HepG2 (cell line): ENCODE measurements around the gene MCRIP2. TPM values are rescaled to one million over a fixed set of nuclear protein-coding genes. Genes with fewer than 3 reads are reported as not detected.

Experiments
- ATAC-seq: fragments of 200-7000 bp; cut with Tn5 transposase; 3 replicates; pipeline ENCODE4 v1.9.1; 2020; ENCODE audit warnings: mild to moderate bottlenecking, moderate library complexity
- BruUV-seq: library from RNA; stranded (reverse); fragments of 400-500 nt; replicated peaks from 2 replicates; lab custom pipeline; 2021; lab: Mats Ljungman, UMichigan
- CTCF ChIA-PET: fragments of 300-600 bp; formaldehyde crosslinking; extraction: SDS; loops from one replicate; lab custom pipeline; 2021; ENCODE audit warnings: low total read pairs, inconsistent platforms, low intra/inter-chr PET ratio; lab: Yijun Ruan, JAX
- POLR2A ChIA-PET: fragments of 350-600 bp; sonication (Branson Sonifier 250); formaldehyde crosslinking; loops from one replicate; lab custom pipeline; 2020; ENCODE audit warnings: antibody characterized with exemption, inconsistent platforms; lab: Yijun Ruan, JAX
- DNase-seq: peaks from one replicate; pipeline ENCODE4 v3.0.0-alpha.2; 2015; ENCODE audit warnings: low spot score
- FAIRE-seq: peaks from 3 replicates; lab custom pipeline; 2011; peaks lifted over from hg19 to GRCh38; lab: Jason Lieb, UNC
- H2AFZ ChIP-seq: one replicate; pipeline ENCODE4 v1.6.1; 2011; ENCODE audit warnings: low read length, inconsistent platforms
- H3K27ac ChIP-seq: fragments of 300-600 bp; 3 replicates; pipeline ENCODE4 v1.8.0; 2011; ENCODE audit warnings: mixed run types, mild to moderate bottlenecking, mixed read lengths, low read length, inconsistent platforms; ENCODE audit not compliant: insufficient read depth; ENCODE audit errors: extremely low read length
- H3K27me3 ChIP-seq, 2 experiments: fragments of 200-600 bp in 1 of 2; 2 replicates in 1 of 2; 3 replicates in 1 of 2; pipeline versions ENCODE4 v1.6.0 to v1.8.0; 2011; ENCODE audit warnings: low read length in 2 of 2, mild to moderate bottlenecking in 2 of 2, moderate library complexity in 2 of 2, inconsistent platforms in 1 of 2; ENCODE audit not compliant: insufficient read depth in 2 of 2, control insufficient read depth in 1 of 2
- H3K36me3 ChIP-seq, 2 experiments: fragments of 200-600 bp in 1 of 2; replicated peaks in 1 of 2; 2 replicates in 1 of 2; 3 replicates in 1 of 2; pipeline versions ENCODE4 v1.5.1 to v1.8.0; 2011; ENCODE audit warnings: low read length in 2 of 2, inconsistent platforms in 1 of 2; ENCODE audit not compliant: insufficient read depth in 2 of 2, control insufficient read depth in 1 of 2
- H3K4me1 ChIP-seq: 2 replicates; pipeline ENCODE4 v1.5.1; 2012; ENCODE audit warnings: low read length, inconsistent platforms; ENCODE audit not compliant: insufficient read depth
- H3K4me2 ChIP-seq: 2 replicates; pipeline ENCODE4 v1.6.0; 2011; ENCODE audit warnings: low read depth, low read length, inconsistent platforms
- H3K4me3 ChIP-seq, 3 experiments: fragments of 200-600 bp in 1 of 3; sonication (generic), shearing (Covaris generic) in 1 of 3; replicated peaks in 1 of 3; 2 replicates each; pipeline ENCODE4 v1.5.1; 2011 to 2016; ENCODE audit warnings: low read length in 3 of 3, inconsistent platforms in 2 of 3, low read depth in 2 of 3, mild to moderate bottlenecking in 2 of 3, control low read depth in 1 of 3, mixed read lengths in 1 of 3; ENCODE audit not compliant: insufficient read depth in 1 of 3
- H3K79me2 ChIP-seq: one replicate; pipeline ENCODE4 v1.6.1; 2011; ENCODE audit warnings: low read length, inconsistent platforms; ENCODE audit not compliant: insufficient read depth
- H3K9ac ChIP-seq: 2 replicates; pipeline ENCODE4 v1.6.0; 2011; ENCODE audit warnings: mild to moderate bottlenecking, low read depth, low read length, inconsistent platforms; ENCODE audit not compliant: insufficient read depth
- H3K9me3 ChIP-seq: 2 replicates; pipeline ENCODE4 v1.5.1; 2012; ENCODE audit warnings: mild to moderate bottlenecking, low read length
- H4K20me1 ChIP-seq: 2 replicates; pipeline ENCODE4 v1.6.0; 2011; ENCODE audit warnings: inconsistent platforms, mild to moderate bottlenecking, low read length, moderate library complexity; ENCODE audit not compliant: insufficient read depth
- AGO2 ChIP-seq: fragments of 200-400 bp; formaldehyde crosslinking; optimal IDR thresholded peaks from 2 replicates; pipeline ENCODE3; 2017; ENCODE audit warnings: mild to moderate bottlenecking, low read depth, low read length, moderate library complexity
- EP300 ChIP-seq, 3 experiments: sonication (generic) in 1 of 3; formaldehyde crosslinking in 1 of 3; IDR thresholded peaks; 2 replicates each; pipeline versions ENCODE4 v1.5.1 to v1.6.1; 2011 to 2020; ENCODE audit warnings: low read depth in 2 of 3, low read length in 2 of 3, borderline replicate concordance in 1 of 3, improper control_type of control experiment in 1 of 3, mild to moderate bottlenecking in 1 of 3, missing genetic modification reagents in 1 of 3, moderate library complexity in 1 of 3
- ETS1 ChIP-seq: sonication (generic); formaldehyde crosslinking; IDR thresholded peaks from 2 replicates; pipeline ENCODE4 v1.4.0; 2020; ENCODE audit warnings: missing genetic modification reagents
- HDAC6 ChIP-seq: fragments of 200-600 bp; sonication (generic); IDR thresholded peaks from 2 replicates; pipeline ENCODE4 v1.7.0; 2017; ENCODE audit warnings: mild to moderate bottlenecking, antibody characterized with exemption, low read length, low read depth
- HMGA1 ChIP-seq: sonication (generic); formaldehyde crosslinking; conservative IDR thresholded peaks from 2 replicates; pipeline ENCODE4 v1.4.0; 2020; ENCODE audit warnings: missing genetic modification reagents
- HNRNPL ChIP-seq: fragments of 200-400 bp; formaldehyde crosslinking; IDR thresholded peaks from 2 replicates; pipeline ENCODE4 v1.6.1; 2017; ENCODE audit warnings: mild to moderate bottlenecking, low read depth, low read length
- KAT7 ChIP-seq: IDR thresholded peaks from 2 replicates; pipeline ENCODE4 v1.6.1; 2018; ENCODE audit warnings: borderline replicate concordance, missing compliant biosample characterization
- KLF11 ChIP-seq: IDR thresholded peaks from 2 replicates; pipeline ENCODE4 v1.6.1; 2016; ENCODE audit warnings: missing compliant biosample characterization
- PPARG ChIP-seq: conservative IDR thresholded peaks from 2 replicates; pipeline ENCODE4 v1.6.1; 2016; ENCODE audit warnings: missing biosample characterization, missing genetic modification reagents
- REL ChIP-seq: sonication (generic); formaldehyde crosslinking; conservative IDR thresholded peaks from 2 replicates; pipeline ENCODE4 v1.8.0; 2022; ENCODE audit warnings: mild to moderate bottlenecking, missing genetic modification reagents, moderate library complexity
- TCF12 ChIP-seq, 2 experiments: fragments of 450-650 bp in 1 of 2; sonication (generic) in 1 of 2; formaldehyde crosslinking in 1 of 2; IDR thresholded peaks; 2 replicates each; pipeline versions ENCODE4 v1.6.1 to v1.8.0; 2017 to 2022; ENCODE audit warnings: antibody characterized with exemption in 1 of 2, mild to moderate bottlenecking in 1 of 2, missing genetic modification reagents in 1 of 2, moderate library complexity in 1 of 2
- ZBTB33 ChIP-seq: sonication (generic); formaldehyde crosslinking; IDR thresholded peaks from 2 replicates; pipeline ENCODE4 v1.4.0; 2020; ENCODE audit warnings: missing genetic modification reagents
- ZFP37 ChIP-seq: sonication (generic); formaldehyde crosslinking; IDR thresholded peaks from 2 replicates; pipeline ENCODE4 v1.4.0; 2020; ENCODE audit warnings: missing genetic modification reagents, borderline replicate concordance
- ZHX1 ChIP-seq: sonication (generic); formaldehyde crosslinking; IDR thresholded peaks from 2 replicates; pipeline ENCODE4 v1.8.1; 2022; ENCODE audit warnings: low read depth, mild to moderate bottlenecking, missing genetic modification reagents
- ZMYM3 ChIP-seq: sonication (generic); formaldehyde crosslinking; IDR thresholded peaks from 2 replicates; pipeline ENCODE4 v1.5.1; 2020; ENCODE audit warnings: mild to moderate bottlenecking, missing genetic modification reagents
- ZNF724P ChIP-seq: sonication (generic); formaldehyde crosslinking; IDR thresholded peaks from 2 replicates; pipeline ENCODE4 v1.8.0; 2022; ENCODE audit warnings: missing genetic modification reagents, borderline replicate concordance
- WGBS: methylation state at CpG from one replicate; pipeline ENCODE4 v1.1.6; 2017; ENCODE audit warnings: low lambda C conversion rate; 5-methylcytosine and 5-hydroxymethylcytosine counted together
- in situ Hi-C: cut with HindIII; loops from 2 replicates; pipeline ENCODE4 v1.10.0; 2017; ENCODE audit warnings: low pct_unique_long_range_greater_than_20kb; ENCODE audit not compliant: extremely low pct_ligation_motif_present
- intact Hi-C: fragments of 100-400 bp; cut with micrococcal nuclease; formaldehyde crosslinking; loops from one replicate; pipeline ENCODE4 v1.10.0; 2022; ENCODE audit not compliant: unreplicated experiment
- polyA plus RNA-seq, 8 experiments: library from polyadenylated mRNA; depleted of rRNA in 3 of 8; stranded (reverse) in 7 of 8; unstranded in 1 of 8; fragments of >200 nt; fragmentation: Illumina TruSeq in 4 of 8; extraction: Trizol in 4 of 8; gene quantifications; 2 replicates each; pipeline versions ENCODE4 v1.2.1 to v1.2.3, GENCODE V29; 2011 to 2016; ENCODE audit warnings: low read depth in 4 of 8, missing spikeins in 1 of 8, mixed read lengths in 1 of 8; ENCODE audit not compliant: insufficient read depth in 1 of 8
- total RNA-seq, 5 experiments: library from RNA; depleted of rRNA; stranded (reverse); fragments of >200 nt; fragmentation: Illumina TruSeq; extraction: Trizol; gene quantifications; 2 replicates each; pipeline ENCODE4 v1.2.3, GENCODE V29; 2016; ENCODE audit warnings: low read depth in 1 of 5

MCRIP2 gene
- total and polyA plus RNA-seq, 2 of the 13 experiments (the other 11 are each of a cell fraction or from before 2014, with no cell fraction given): 39.6 to 76.7 TPM

GRCh38 chr16:666572-666971 lies 24.9 kb downstream of the MCRIP2 start (continued):
- TF ChIP-seq HMGA1 (CRISPR knock-in tag) (no peak), KAT7 (no peak), TCF12 (IDR thresholded peaks at IDR 0.05) (no peak), TCF12 (CRISPR knock-in tag; IDR thresholded peaks at IDR 0.05) (no peak), ZMYM3 (no peak), KLF11 (no peak), HDAC6 (no peak), PPARG (no peak)
- TF ChIP-seq, all 625 proteins: peak for 0

GRCh38 chr16:667113-667779 lies 25.6 kb downstream of the MCRIP2 start:
- in situ Hi-C loops: no loop called here
- no TSS peak for BruUV-seq
- DNase-seq: no peak
- no peak for FAIRE-seq
- Histone ChIP-seq H3K4me2 (peak overlapping the region; percentile 92), H3K79me2 (peaks cover 17% of the 10 kb centered on the region), H4K20me1 (no peaks in the 10 kb centered on the region), H3K4me3 (peak overlapping the region in 1 of 3 experiments; percentile 87; a peak in 1 of 6 replicates), H3K27me3 (no peaks in the 10 kb centered on the region), H3K27ac (peak overlapping the region; percentile 58), H2AFZ (peak overlapping the region; percentile 83), H3K9me3 (no peaks in the 10 kb centered on the region), H3K4me1 (peaks cover 18% of the 10 kb centered on the region), H3K9ac (peak overlapping the region; percentile 59), H3K36me3 (peaks cover 10 to 27% of the 10 kb centered on the region in 2 experiments; a peak in 4 of 5 replicates)
- ChIA-PET CTCF (interaction anchor here (1.0 to 1.4 kb wide), 3 partner anchors 8 to 19 kb away, joined by 3 to 4 read pairs (median 4); partner anchors contain the start of gene STUB1), POLR2A (interaction anchor here (0.7 to 2.0 kb wide), 9 partner anchors 9 to 31 kb away, joined by 3 to 8 read pairs (median 5); partner anchors contain the start of genes METTL26, RHBDL1, STUB1 and WDR24)
- WGBS: 93% methylated on average over 13 of the region's 22 CpGs
- intact Hi-C loops: no loop called here
- TF ChIP-seq ZNF724P (peak; percentile 18), REL (CRISPR knock-in tag) (0 out of 2 replicates have a peak, but pooled peaks have one; percentile 1), ZBTB33 (peak; percentile 11; the same call in 1 of the 2 replicates), ZFP37 (CRISPR knock-in tag) (no peak), HNRNPL (peak; percentile 51; the same call in 1 of the 2 replicates), ZHX1 (CRISPR knock-in tag) (0 out of 2 replicates have a peak, but pooled peaks have one; percentile 11), AGO2 (peak; percentile 1), ETS1 (0 out of 2 replicates have a peak, but pooled peaks have one; percentile 8), EP300 (IDR thresholded peaks at IDR 0.05; ENCODE audit: low read depth in 2 of 2, low read length in 2 of 2) (no peak), EP300 (CRISPR knock-in tag; IDR thresholded peaks at IDR 0.05; ENCODE audit: borderline replicate concordance) (no peak)
- no peak for ATAC-seq
